Vagina (tissue), 2 donors: ENCODE data around the gene BMP5.

Source experiments
- POLR2A ChIP-seq, 2 donors: fragments of 450-650 bp; IDR thresholded peaks; one replicate each; pipeline ENCODE4 v1.6.1; 2017; ENCODE audit warnings: antibody characterized with exemption in 2 of 2, mild to moderate bottlenecking in 2 of 2, moderate library complexity in 2 of 2
- POLR2AphosphoS5 ChIP-seq, 2 donors: sonication (generic); formaldehyde crosslinking; IDR thresholded peaks; one replicate each; pipeline ENCODE4 v1.9.0; 2017; ENCODE audit warnings: antibody characterized with exemption in 2 of 2, mild to moderate bottlenecking in 2 of 2, low read depth in 1 of 2; ENCODE audit not compliant: insufficient read depth in 1 of 2
- TF ChIP-seq, protein P1 (sequence below), 3 experiments: fragments of 450-650 bp in 2 of 3; fragments of 200-600 bp in 1 of 3; sonication (generic) in 1 of 3; IDR thresholded peaks; one replicate each; pipeline ENCODE4 v1.5.1; 2017 to 2019; ENCODE audit warnings: antibody characterized with exemption in 3 of 3, mild to moderate bottlenecking in 2 of 3, moderate library complexity in 2 of 3

DNA sequence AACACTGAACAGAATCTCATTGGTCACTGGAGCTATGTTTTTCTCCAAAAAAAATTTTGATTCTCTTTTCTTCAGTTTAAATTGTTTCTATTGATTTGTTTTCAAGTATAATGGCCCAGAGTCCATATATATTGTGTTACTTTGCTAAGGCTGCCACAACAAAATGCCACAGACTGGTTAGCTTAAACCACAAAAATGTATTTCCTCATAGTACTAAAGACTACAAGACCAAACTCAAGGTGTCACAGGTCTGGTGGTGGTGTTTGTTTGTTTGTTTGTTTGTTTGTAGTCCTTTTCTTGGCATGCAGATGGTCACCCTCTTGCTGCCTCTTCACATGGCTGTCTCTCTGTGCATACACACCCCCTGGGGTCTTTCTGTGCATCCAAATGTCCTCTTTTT, 34.0 kb downstream of the BMP5 start:
- TF ChIP-seq, protein P1, sequence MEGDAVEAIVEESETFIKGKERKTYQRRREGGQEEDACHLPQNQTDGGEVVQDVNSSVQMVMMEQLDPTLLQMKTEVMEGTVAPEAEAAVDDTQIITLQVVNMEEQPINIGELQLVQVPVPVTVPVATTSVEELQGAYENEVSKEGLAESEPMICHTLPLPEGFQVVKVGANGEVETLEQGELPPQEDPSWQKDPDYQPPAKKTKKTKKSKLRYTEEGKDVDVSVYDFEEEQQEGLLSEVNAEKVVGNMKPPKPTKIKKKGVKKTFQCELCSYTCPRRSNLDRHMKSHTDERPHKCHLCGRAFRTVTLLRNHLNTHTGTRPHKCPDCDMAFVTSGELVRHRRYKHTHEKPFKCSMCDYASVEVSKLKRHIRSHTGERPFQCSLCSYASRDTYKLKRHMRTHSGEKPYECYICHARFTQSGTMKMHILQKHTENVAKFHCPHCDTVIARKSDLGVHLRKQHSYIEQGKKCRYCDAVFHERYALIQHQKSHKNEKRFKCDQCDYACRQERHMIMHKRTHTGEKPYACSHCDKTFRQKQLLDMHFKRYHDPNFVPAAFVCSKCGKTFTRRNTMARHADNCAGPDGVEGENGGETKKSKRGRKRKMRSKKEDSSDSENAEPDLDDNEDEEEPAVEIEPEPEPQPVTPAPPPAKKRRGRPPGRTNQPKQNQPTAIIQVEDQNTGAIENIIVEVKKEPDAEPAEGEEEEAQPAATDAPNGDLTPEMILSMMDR (IDR thresholded peaks at IDR 0.05), result no peak
- TF ChIP-seq POLR2A (IDR thresholded peaks at IDR 0.05) (no peak), POLR2AphosphoS5 (IDR thresholded peaks at IDR 0.05; ENCODE audit: insufficient read depth in 1 of 2, low read depth in 1 of 2) (no peak)
